ENCODE data around the gene PKNOX2.

DNA sequence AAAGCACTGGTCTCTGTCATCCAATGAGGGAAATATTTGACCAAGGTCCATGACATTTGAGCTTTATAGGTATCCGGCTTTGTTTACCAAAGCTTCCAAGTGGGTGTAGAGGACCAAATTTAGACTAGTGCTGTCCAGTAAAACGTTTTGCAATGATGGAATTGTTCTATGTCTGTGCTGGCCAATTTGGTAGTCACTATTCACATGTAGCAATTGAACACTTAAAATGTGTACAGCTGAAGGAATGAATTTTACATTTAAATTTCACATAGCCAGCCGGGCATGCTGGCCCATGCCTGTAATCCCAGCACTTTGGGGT is 118.0 kb downstream of the PKNOX2 start:
- TF ChIP-seq, protein P1, sequence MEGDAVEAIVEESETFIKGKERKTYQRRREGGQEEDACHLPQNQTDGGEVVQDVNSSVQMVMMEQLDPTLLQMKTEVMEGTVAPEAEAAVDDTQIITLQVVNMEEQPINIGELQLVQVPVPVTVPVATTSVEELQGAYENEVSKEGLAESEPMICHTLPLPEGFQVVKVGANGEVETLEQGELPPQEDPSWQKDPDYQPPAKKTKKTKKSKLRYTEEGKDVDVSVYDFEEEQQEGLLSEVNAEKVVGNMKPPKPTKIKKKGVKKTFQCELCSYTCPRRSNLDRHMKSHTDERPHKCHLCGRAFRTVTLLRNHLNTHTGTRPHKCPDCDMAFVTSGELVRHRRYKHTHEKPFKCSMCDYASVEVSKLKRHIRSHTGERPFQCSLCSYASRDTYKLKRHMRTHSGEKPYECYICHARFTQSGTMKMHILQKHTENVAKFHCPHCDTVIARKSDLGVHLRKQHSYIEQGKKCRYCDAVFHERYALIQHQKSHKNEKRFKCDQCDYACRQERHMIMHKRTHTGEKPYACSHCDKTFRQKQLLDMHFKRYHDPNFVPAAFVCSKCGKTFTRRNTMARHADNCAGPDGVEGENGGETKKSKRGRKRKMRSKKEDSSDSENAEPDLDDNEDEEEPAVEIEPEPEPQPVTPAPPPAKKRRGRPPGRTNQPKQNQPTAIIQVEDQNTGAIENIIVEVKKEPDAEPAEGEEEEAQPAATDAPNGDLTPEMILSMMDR (IDR thresholded peaks at IDR 0.05; ENCODE audit: insufficient read depth, low read length): no peak
- TF ChIP-seq, protein P2, sequence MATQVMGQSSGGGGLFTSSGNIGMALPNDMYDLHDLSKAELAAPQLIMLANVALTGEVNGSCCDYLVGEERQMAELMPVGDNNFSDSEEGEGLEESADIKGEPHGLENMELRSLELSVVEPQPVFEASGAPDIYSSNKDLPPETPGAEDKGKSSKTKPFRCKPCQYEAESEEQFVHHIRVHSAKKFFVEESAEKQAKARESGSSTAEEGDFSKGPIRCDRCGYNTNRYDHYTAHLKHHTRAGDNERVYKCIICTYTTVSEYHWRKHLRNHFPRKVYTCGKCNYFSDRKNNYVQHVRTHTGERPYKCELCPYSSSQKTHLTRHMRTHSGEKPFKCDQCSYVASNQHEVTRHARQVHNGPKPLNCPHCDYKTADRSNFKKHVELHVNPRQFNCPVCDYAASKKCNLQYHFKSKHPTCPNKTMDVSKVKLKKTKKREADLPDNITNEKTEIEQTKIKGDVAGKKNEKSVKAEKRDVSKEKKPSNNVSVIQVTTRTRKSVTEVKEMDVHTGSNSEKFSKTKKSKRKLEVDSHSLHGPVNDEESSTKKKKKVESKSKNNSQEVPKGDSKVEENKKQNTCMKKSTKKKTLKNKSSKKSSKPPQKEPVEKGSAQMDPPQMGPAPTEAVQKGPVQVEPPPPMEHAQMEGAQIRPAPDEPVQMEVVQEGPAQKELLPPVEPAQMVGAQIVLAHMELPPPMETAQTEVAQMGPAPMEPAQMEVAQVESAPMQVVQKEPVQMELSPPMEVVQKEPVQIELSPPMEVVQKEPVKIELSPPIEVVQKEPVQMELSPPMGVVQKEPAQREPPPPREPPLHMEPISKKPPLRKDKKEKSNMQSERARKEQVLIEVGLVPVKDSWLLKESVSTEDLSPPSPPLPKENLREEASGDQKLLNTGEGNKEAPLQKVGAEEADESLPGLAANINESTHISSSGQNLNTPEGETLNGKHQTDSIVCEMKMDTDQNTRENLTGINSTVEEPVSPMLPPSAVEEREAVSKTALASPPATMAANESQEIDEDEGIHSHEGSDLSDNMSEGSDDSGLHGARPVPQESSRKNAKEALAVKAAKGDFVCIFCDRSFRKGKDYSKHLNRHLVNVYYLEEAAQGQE (IDR thresholded peaks at IDR 0.05; ENCODE audit: insufficient replicate concordance, low read depth): no peak
- TF ChIP-seq POLR2AphosphoS5 (IDR thresholded peaks at IDR 0.05; ENCODE audit: low read depth) (no peak), SPI1 (IDR thresholded peaks at IDR 0.05; ENCODE audit: borderline replicate concordance, low read depth) (no peak)
